Calu3 (cell line): ENCODE measurements around the gene MYOM1. TPM values are rescaled to one million over a fixed set of nuclear protein-coding genes. Genes with fewer than 3 reads are reported as not detected.

Experiments used
- BruUV-seq: library from RNA; stranded (reverse); fragments of 400-500 nt; replicated peaks from 2 replicates; lab custom pipeline; 2021; lab: Mats Ljungman, UMichigan
- CTCF ChIA-PET: fragments of 300-600 bp; sonication (Branson Sonifier 250); formaldehyde crosslinking; loops from one replicate; lab custom pipeline; 2022; ENCODE audit warnings: antibody characterized with exemption; lab: Charles Lee
- DNase-seq: peaks from one replicate; pipeline ENCODE4 v3.0.0; 2022
- H3K27ac Mint-ChIP-seq: one replicate; pipeline ENCODE4 v1.8.0; 2022; ENCODE audit warnings: mixed read lengths; ENCODE audit not compliant: unreplicated experiment
- H3K27me3 Mint-ChIP-seq: one replicate; pipeline ENCODE4 v1.8.0; 2022; ENCODE audit warnings: mixed read lengths; ENCODE audit not compliant: unreplicated experiment
- H3K36me3 Mint-ChIP-seq: one replicate; pipeline ENCODE4 v1.8.0; 2022; ENCODE audit warnings: mild to moderate bottlenecking, moderate library complexity, mixed read lengths; ENCODE audit not compliant: insufficient read depth, unreplicated experiment
- H3K4me1 Mint-ChIP-seq: one replicate; pipeline ENCODE4 v1.8.0; 2022; ENCODE audit warnings: mild to moderate bottlenecking, low read depth, mixed read lengths; ENCODE audit not compliant: unreplicated experiment
- H3K4me3 Mint-ChIP-seq: one replicate; pipeline ENCODE4 v1.8.0; 2022; ENCODE audit warnings: mild to moderate bottlenecking, low read depth, moderate library complexity, mixed read lengths; ENCODE audit not compliant: unreplicated experiment
- H3K9me3 Mint-ChIP-seq: one replicate; pipeline ENCODE4 v1.8.0; 2022; ENCODE audit warnings: low read depth, mixed read lengths; ENCODE audit not compliant: unreplicated experiment
- intact Hi-C: fragments of 100-400 bp; cut with micrococcal nuclease; formaldehyde crosslinking; loops from one replicate; pipeline ENCODE4 v1.10.0; 2022; ENCODE audit not compliant: unreplicated experiment
- total RNA-seq: library from RNA; stranded (reverse); gene quantifications from 2 replicates; pipeline ENCODE4 v1.2.3, GENCODE V29; 2022
- TF ChIP-seq, protein P1 (sequence below): fragments of 200-600 bp; IDR thresholded peaks from one replicate; pipeline ENCODE4 v1.8.0; 2022; ENCODE audit warnings: antibody characterized with exemption; ENCODE audit not compliant: unreplicated experiment

The MYOM1 gene
- total RNA-seq, 1 experiment from 2014 or later: 16.5 TPM

DNA sequence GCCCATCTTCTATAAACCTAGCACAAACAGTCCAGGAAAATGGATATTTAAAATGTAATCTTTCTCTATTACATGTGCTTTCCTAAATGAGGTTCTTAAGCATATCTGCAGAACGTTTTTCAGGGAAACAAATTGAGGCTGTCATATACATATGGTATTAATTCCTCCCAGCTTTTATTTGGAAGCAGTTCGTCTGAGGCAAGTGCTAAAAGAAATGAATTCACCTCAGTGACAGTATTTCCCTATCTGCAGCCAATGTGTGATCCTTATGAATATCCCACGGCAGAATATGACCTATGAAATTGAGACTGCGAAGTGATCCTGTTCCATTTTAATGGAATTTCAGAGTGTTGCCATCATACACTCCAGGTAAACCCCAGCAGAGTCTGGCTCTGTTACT, 7.1 kb downstream of the MYOM1 start:
- peaks cover 4% of the 10 kb centered on the region for H3K9me3 Mint-ChIP-seq
- peak overlapping the region; percentile 97 for H3K27ac Mint-ChIP-seq
- TF ChIP-seq, protein P1, sequence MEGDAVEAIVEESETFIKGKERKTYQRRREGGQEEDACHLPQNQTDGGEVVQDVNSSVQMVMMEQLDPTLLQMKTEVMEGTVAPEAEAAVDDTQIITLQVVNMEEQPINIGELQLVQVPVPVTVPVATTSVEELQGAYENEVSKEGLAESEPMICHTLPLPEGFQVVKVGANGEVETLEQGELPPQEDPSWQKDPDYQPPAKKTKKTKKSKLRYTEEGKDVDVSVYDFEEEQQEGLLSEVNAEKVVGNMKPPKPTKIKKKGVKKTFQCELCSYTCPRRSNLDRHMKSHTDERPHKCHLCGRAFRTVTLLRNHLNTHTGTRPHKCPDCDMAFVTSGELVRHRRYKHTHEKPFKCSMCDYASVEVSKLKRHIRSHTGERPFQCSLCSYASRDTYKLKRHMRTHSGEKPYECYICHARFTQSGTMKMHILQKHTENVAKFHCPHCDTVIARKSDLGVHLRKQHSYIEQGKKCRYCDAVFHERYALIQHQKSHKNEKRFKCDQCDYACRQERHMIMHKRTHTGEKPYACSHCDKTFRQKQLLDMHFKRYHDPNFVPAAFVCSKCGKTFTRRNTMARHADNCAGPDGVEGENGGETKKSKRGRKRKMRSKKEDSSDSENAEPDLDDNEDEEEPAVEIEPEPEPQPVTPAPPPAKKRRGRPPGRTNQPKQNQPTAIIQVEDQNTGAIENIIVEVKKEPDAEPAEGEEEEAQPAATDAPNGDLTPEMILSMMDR: no peak
- CTCF ChIA-PET: interaction anchor here (0.9 kb wide), 1 partner anchor 13 kb away, joined by 3 read pairs; no protein-coding TSS in a partner anchor
- peaks cover 63% of the 10 kb centered on the region for H3K4me1 Mint-ChIP-seq
- intact Hi-C loops: loop anchor here (5.0 kb wide), 2 partner anchors 35 to 55 kb away; partner anchors contain the start of gene MYL12A
- no TSS peak for BruUV-seq
- H3K4me3 Mint-ChIP-seq: peak overlapping the region; percentile 93
- H3K27me3 Mint-ChIP-seq: no peaks in the 10 kb centered on the region
- DNase-seq: no peak
- H3K36me3 Mint-ChIP-seq: peaks cover 17% of the 10 kb centered on the region

DNA sequence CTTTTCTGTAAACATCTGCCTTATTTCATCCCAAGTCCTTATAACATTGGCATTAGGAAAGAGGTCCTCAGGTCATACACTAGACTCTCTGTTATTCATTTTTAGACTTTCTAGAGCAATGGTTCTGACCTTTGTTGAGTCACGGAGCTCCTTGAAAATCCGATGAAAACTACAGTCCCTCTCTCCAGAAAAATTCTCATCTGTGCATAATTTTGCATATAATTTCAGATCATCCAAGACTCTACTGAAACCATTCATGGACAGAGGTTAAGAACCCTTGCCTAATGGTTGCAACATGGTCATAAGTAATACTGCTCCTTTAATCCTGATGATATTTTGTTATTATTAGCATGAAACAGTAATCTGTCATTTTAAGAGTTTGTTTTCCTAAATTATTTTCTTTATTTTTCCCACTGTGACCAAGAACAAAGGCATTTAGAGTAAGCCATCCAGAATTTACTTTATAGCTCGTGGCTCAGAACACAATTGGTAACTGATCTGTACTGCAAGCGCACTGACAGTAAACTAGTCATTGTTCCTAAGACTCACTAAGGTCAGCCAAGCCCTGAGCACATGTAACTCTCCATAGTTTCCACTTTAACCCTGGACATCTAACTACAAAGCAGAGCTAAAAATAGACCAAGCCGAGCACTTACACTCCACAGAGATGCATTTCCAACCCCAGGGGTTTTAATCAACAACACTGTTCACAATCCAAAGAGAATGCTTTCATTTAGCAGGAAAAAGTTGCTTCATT, 8.4 kb downstream of the MYOM1 start:
- TF ChIP-seq, protein P1: no peak
- intact Hi-C loops: loop anchor here (5.0 kb wide), 2 partner anchors 36 to 54 kb away; partner anchors contain the start of gene MYL12A
- Mint-ChIP-seq H3K9me3 (peaks cover 4% of the 10 kb centered on the region), H3K27me3 (no peaks in the 10 kb centered on the region), H3K4me1 (peaks cover 56% of the 10 kb centered on the region), H3K36me3 (peaks cover 17% of the 10 kb centered on the region), H3K27ac (peak overlapping the region; percentile 83), H3K4me3 (peak overlapping the region; percentile 60)
- CTCF ChIA-PET: interaction anchor here (0.6 to 2.7 kb wide), 4 partner anchors 36 to 197 kb away, joined by 3 to 13 read pairs (median 4); partner anchors contain the start of gene MYL12A
- no peak for DNase-seq
- BruUV-seq: no TSS peak

DNA sequence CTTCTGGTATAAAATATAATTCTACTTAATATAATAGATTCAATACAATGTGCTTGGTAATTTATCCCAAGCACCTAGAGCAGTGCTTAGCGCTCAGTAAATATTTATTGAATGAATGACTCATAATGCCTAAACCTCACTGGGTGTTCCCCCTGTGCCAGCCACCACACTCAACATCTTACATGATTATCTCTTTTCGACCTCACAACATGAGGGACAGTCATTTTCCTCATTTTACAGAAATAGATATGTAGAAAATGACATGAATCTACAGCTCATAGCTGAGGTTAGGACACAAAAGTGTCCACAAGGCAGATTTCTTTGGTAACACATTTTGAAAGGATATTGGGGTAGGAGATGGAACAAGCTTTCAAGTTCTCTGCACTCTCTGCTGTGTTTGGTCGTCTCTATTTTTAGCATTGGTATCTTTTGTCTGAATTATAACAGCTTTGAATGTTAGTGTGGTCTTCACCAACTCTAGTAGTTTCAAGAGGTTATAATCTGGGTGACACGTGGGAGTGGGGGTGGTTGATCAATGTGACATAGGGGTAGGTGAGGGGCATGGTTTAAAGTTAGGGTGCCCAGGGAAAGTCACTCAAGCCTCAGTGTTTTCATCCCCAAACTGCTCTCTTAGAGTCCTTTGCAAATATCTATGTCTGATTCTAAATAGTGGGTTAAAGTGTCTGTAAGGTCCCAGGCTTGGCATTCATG, 9.8 kb downstream of the MYOM1 start:
- intact Hi-C loops: loop anchor here (5.0 kb wide), 2 partner anchors 37 to 53 kb away; partner anchors contain the start of gene MYL12A

DNA sequence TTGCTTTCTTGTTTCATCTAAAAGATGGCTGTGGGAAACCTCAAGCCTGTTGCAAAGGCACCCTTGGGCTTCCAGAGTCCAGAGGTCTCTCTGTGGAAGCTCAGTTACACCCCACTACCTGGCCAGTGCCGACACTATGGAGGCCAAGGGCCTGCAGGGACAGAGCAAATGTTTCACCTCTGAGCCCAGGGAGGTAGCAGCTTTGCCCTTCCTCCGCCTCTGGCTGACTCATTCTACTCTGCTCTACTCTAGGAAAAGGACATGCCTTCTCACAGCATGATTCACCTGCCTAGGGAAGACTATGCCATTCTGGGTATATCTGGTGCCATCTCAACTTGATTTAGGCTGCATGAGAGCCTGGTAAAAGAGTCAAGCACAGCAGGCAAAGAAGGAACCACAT, 12.2 kb downstream of the MYOM1 start:
- CTCF ChIA-PET: interaction anchor here (0.6 kb wide), 1 partner anchor 445 kb away, joined by 5 read pairs; no protein-coding TSS in a partner anchor
- no peak overlapping the region for H3K4me3 Mint-ChIP-seq
- intact Hi-C loops: no loop called here
- TF ChIP-seq, protein P1: no peak
- no peak overlapping the region for H3K27ac Mint-ChIP-seq
- peaks cover 5% of the 10 kb centered on the region for H3K36me3 Mint-ChIP-seq
- no peaks in the 10 kb centered on the region for H3K27me3 Mint-ChIP-seq
- BruUV-seq: no TSS peak
- peaks cover 42% of the 10 kb centered on the region for H3K4me1 Mint-ChIP-seq
- peaks cover 10% of the 10 kb centered on the region for H3K9me3 Mint-ChIP-seq
- DNase-seq: peak; percentile 49

More for the DNA sequence above, 9.8 kb downstream of the MYOM1 start:
- H3K27me3 Mint-ChIP-seq: no peaks in the 10 kb centered on the region
- H3K4me1 Mint-ChIP-seq: peaks cover 44% of the 10 kb centered on the region
- peaks cover 16% of the 10 kb centered on the region for H3K36me3 Mint-ChIP-seq
- H3K27ac Mint-ChIP-seq: peak overlapping the region; percentile 83
- no TSS peak for BruUV-seq
- peaks cover under 1% of the 10 kb centered on the region for H3K9me3 Mint-ChIP-seq
- peak overlapping the region; percentile 23 for H3K4me3 Mint-ChIP-seq
- TF ChIP-seq, protein P1: no peak
- no peak for DNase-seq
- CTCF ChIA-PET: interaction anchor here (0.9 to 2.7 kb wide), 4 partner anchors 37 to 500 kb away, joined by 3 to 13 read pairs (median 4); partner anchors contain the start of gene MYL12A
